ENCODE results near the gene MRPS6.

DNA sequence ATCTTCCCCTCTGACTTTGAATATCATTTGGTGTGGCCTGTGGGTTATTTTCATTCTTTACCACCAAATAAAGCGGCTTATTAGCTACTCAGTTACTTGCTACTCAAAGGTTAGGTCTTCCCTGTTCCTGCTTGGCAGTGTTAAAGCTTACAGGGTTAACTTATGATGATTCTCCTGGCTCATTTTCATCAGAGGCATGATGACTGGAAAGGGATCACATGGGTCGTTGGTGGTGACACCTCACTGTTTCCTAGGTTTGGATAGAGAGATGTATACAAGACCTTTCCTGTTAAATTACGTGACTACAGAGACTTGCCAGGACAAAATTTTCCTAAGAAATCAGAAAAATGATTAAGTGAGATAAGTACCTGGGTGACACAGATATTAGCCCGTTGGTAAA is 27.4 kb downstream of the MRPS6 start:
- TF ChIP-seq, protein P1, sequence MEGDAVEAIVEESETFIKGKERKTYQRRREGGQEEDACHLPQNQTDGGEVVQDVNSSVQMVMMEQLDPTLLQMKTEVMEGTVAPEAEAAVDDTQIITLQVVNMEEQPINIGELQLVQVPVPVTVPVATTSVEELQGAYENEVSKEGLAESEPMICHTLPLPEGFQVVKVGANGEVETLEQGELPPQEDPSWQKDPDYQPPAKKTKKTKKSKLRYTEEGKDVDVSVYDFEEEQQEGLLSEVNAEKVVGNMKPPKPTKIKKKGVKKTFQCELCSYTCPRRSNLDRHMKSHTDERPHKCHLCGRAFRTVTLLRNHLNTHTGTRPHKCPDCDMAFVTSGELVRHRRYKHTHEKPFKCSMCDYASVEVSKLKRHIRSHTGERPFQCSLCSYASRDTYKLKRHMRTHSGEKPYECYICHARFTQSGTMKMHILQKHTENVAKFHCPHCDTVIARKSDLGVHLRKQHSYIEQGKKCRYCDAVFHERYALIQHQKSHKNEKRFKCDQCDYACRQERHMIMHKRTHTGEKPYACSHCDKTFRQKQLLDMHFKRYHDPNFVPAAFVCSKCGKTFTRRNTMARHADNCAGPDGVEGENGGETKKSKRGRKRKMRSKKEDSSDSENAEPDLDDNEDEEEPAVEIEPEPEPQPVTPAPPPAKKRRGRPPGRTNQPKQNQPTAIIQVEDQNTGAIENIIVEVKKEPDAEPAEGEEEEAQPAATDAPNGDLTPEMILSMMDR (IDR thresholded peaks at IDR 0.05 in 4 of 5, conservative IDR thresholded peaks at IDR 0.05 in 1 of 5): no peak
- no peak for TF ChIP-seq POLR2A (IDR thresholded peaks at IDR 0.05)

All from gastrocnemius medialis (tissue), 4 donors.